GM19328 (cell line): ENCODE measurements around the gene APC2.
"Not testable (repeated sequence)": the region's sequence is repeated elsewhere in the genome, so short reads cannot be mapped to it uniquely, and the experiment has no call there.

Source experiments
- ATAC-seq: cut with Tn5 transposase; IDR thresholded peaks from one replicate; pipeline ENCODE4 v1.9.1; 2021; ENCODE audit warnings: mild to moderate bottlenecking, moderate library complexity; ENCODE audit not compliant: unreplicated experiment

APC2 gene

DNA sequence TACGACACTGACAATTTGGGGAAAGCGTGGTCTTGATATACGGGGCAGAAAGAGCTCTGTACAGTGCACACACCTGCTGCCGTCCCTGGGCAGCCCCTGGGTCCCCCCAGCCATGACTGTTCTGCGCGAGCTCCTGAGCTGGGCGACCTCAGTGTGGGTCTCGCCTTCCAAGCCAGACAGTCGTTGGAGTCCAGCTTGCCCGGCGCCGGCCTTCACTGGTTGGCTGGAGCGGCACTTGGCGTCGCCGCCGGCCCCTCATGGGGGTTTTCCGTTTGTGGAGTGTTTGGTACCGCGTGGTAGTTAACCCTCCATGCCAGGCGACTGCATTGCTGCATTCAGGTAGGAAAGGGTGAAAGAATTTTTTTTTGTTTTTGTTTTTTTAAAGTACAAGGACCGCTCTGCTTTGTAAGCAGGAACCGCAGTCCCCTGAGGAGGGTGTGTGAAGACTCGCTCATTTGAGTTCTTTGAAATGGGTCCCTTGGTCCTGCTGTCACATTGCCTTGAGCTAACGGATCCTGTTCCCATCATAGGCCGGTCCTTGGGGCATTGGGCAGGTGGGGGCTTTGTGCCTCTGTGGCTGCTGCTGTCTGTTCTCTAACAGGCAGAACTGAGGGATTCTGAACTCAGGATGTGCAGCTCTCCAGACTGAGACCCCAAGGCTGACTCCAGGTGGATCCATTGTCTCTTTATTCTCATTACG lies 22.6 kb upstream of the APC2 start:
- no peak for ATAC-seq

DNA sequence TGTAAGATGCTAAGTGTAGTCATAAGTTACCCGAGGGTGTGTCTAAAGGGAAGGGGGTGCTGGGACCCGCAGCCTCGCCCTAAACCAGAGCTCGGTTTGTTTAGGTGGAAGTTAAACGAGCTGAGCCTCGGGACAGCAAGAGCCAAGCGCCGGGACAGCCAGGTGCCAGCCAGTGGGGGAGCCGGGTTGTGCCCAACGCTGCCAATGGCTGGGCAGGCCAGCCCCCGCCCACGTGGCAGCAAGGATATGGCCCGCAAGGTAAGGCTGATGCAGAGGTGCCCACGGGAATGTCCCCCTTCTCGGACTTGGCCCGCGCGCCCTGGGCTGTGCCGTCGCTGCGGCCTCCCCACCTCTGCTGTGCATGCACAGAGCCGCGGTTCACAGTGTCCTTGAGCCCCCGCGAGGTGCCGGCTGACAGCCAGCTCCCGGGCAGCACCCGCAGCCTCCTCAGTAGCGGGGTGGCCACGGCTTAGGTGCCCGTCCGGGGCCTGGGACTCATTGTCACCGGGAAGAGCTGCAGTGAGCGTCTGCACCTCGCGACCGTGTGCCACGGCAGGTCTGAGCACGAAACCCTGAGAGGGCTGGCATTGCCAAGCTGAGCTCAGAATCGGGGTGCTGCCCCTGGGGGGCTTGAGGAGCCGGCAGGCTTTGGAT lies 21.1 kb upstream of the APC2 start:
- no peak for ATAC-seq

DNA sequence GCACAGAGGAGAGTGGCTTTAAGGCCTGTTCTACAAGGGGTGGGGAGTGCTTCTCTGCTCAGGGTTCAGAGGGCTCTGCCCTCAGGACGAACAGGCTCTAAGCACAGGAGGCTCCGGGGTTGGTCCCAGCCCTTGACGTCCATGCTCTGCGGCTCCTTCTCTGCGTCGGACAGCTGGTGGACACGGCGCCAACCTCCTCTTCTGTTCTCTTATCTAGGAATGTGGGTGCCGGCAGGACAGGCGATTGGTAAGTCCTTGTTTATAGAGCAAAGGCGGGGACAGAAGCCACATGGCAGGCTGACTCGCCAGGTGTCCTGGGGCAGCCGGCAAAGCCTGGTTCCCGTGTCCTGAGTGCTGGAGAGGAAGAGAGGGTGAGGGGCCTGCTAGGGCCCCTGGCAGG lies 20.2 kb upstream of the APC2 start:
- ATAC-seq, result no peak

DNA sequence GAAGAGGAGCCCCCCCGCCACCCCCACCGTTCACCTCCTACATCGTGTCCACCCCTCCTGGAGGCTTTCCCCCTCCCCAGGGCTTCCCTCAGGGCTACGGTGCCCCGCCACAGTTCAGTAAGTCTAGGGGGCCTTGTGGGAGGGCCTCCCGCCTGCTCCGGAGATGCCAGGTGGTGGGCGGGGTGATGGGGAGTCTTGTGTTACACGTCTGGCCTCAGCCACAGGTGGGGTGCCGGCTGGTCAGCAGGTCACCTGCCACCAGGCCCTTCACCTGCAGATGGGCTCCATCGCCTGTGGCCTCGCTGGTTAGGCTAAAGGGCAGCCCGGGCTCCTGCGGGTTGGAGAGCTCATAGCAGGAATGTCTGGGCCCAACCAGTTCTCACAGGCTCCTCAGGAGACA lies 19.7 kb upstream of the APC2 start:
- ATAC-seq, result no peak

- ATAC-seq, result no peak
Measured at GRCh38 chr19:1431759-1432506, 18.0 kb upstream of the APC2 start.

DNA sequence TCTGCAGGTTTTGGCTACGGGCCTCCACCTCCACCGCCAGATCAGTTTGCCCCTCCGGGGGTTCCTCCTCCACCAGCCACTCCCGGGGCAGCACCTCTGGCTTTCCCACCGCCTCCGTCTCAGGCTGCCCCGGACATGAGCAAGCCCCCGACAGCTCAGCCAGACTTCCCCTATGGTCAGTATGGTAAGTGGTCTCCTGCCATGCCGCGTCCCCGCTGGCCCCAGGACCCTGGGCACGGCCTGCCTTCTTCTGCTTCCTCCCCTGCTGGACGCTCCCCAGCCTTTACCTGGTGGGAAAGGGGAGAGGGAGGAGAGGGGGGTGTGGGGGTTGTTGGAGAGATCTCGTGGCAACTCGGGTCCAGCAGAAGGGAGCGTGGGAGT lies 17.4 kb upstream of the APC2 start:
- ATAC-seq, result no peak

- no peak for ATAC-seq
Measured at GRCh38 chr19:1433119-1434039, 16.5 kb upstream of the APC2 start.

DNA sequence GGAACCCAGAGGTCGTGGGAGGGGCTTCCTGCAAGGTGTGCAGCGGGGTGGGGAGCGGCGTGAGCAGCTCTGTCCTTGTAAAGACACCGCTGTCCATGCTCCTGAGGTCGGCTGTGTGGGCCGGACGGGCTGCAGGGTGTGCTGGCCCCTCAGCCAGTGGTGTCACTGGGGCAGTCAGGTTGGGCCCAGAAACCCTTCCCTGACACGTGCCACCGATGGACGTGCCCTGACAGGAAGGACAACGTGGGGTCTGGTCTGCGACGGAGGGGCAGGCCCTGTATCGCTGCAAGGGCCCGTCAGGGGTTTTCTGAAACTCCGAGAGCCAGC lies 15.9 kb upstream of the APC2 start:
- ATAC-seq, result no peak

- no peak for ATAC-seq
Measured at GRCh38 chr19:1434577-1435060, 15.3 kb upstream of the APC2 start.

- no peak for ATAC-seq
Measured at GRCh38 chr19:1435378-1435989, 14.4 kb upstream of the APC2 start.

- no peak for ATAC-seq
Measured at GRCh38 chr19:1437609-1438008, 12.3 kb upstream of the APC2 start.

- ATAC-seq, result peak; percentile 59
Measured at GRCh38 chr19:1438035-1438932, 11.6 kb upstream of the APC2 start, which contains the start of gene RPS15. Gene RPS15, plus strand, starts transcription at chr19:1438396. Its CDS starts 30 bp downstream, at chr19:1438426.

GRCh38 chr19:1438933-1439354 lies 11.0 kb upstream of the APC2 start:
- no peak for ATAC-seq

- not testable (repeated sequence) for ATAC-seq
Measured at GRCh38 chr19:1439525-1440417, 10.2 kb upstream of the APC2 start.

- ATAC-seq, result no peak
Measured at GRCh38 chr19:1440418-1440801, 9.5 kb upstream of the APC2 start.

DNA sequence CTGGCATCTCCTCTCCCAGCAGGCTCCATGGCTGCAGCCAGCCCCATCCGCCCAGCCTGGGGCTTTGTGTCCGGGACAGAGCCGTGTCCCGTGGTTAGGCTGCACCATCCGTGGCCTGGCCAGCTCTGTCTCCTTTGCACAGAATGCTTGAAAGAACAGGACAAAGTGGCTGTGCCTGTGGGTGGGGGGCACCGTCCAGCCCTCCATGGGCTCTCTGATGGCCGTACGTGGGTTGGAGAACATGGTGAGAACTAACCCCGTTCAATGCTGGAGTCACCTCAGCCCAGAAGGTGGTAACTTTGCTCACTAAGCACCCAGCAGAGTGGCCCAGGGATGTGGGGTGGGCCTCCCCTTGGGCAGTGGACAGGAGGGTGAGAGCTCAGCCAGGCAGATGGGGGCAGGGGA lies 8.9 kb upstream of the APC2 start:
- ATAC-seq, result no peak

DNA sequence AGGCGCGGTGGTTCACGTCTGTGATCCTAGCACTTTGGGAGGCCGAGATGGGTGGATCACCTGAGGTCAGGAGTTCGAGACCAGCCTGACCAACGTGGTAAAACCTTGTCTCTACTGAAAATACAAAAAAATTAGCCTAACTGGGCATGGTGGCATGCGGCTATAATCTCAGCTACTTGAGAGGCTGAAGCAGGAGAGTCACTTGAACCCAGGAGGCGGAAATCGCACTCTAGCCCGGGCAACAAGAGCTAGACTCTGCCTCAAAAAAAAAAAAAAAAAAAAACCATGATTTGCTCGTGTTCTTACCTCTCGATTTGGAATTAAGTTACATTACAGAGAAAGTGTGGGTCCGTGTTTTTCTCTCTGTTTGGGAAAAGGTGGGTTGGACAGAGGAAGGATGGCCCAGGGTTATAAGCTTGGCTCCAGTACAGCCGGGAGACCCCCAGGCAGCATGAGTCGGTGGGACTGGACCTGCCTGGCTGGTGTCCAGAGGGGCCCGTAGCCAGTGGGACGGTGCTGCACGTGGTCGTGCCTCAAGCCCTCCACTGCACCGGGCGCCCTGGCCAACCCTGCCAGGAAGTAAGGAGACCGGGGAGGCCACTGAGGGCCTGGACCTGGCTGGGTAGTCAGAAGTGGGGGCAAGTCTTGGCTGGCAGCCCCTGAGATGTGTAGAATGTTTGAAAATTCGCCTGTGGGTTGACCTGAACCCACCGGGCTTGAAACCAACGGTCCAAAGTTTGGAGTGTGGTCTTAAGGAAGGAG lies 8.1 kb upstream of the APC2 start:
- ATAC-seq, result no peak
